Neural cell (in vitro differentiated cells): ENCODE results near the gene NIT1. TPM values are rescaled to one million over a fixed set of nuclear protein-coding genes. Genes with fewer than 3 reads are reported as not detected.

Experiments used
- H2AFZ ChIP-seq: fragments of 200-600, 300-800 bp; sonication (generic), shearing (Covaris generic); 2 replicates; pipeline ENCODE4 v1.6.0; 2014; ENCODE audit warnings: low read depth, mild to moderate bottlenecking, antibody characterized with exemption, low read length, moderate library complexity
- H3F3A ChIP-seq: fragments of 200-600 bp; shearing (Covaris generic); 2 replicates; pipeline ENCODE4 v1.6.1; 2016; ENCODE audit warnings: mild to moderate bottlenecking, moderate library complexity, mixed read lengths, antibody characterized with exemption, low read length; ENCODE audit not compliant: insufficient read depth, poor library complexity, severe bottlenecking
- H3K27ac ChIP-seq: fragments of 200-600, 300-800 bp; sonication (generic), shearing (Covaris generic); 2 replicates; pipeline ENCODE4 v1.5.1; 2014; ENCODE audit warnings: mild to moderate bottlenecking, low read length, moderate library complexity
- H3K27me3 ChIP-seq: fragments of 300-800, 200-600 bp; sonication (generic), shearing (Covaris generic); 2 replicates; pipeline ENCODE4 v1.6.0; 2014; ENCODE audit warnings: mild to moderate bottlenecking, low read depth, low read length, moderate library complexity; ENCODE audit not compliant: insufficient read depth
- H3K36me3 ChIP-seq: fragments of 300-800, 200-600 bp; sonication (generic), shearing (Covaris generic); 2 replicates; pipeline ENCODE4 v1.5.1; 2014; ENCODE audit warnings: mild to moderate bottlenecking, antibody characterized with exemption, low read length, moderate library complexity; ENCODE audit not compliant: insufficient read depth
- H3K4me2 ChIP-seq: fragments of 300-800, 200-600 bp; sonication (generic), shearing (Covaris generic); 2 replicates; pipeline ENCODE4 v1.6.0; 2014; ENCODE audit warnings: mild to moderate bottlenecking, low read length
- H3K4me3 ChIP-seq: fragments of 300-800, 200-600 bp; sonication (generic), shearing (Covaris generic); 2 replicates; pipeline ENCODE4 v1.5.1; 2014; ENCODE audit warnings: mild to moderate bottlenecking, low read length, moderate library complexity
- H3K79me2 ChIP-seq: fragments of 200-600 bp; shearing (Covaris generic); replicated peaks from 2 replicates; pipeline ENCODE4 v1.6.0; 2014; ENCODE audit warnings: mild to moderate bottlenecking, low read length, moderate library complexity; ENCODE audit not compliant: insufficient read depth
- H3K9ac ChIP-seq: fragments of 300-800, 200-600 bp; sonication (generic), shearing (Covaris generic); 2 replicates; pipeline ENCODE4 v1.6.1; 2016; ENCODE audit warnings: mild to moderate bottlenecking, low read length, mixed read lengths
- H3K9me2 ChIP-seq: fragments of 200-600 bp; shearing (Covaris generic); 2 replicates; pipeline ENCODE4 v1.6.1; 2016; ENCODE audit warnings: mild to moderate bottlenecking, low read length, mixed read lengths; ENCODE audit not compliant: insufficient read depth
- H3K9me3 ChIP-seq: fragments of 200-600, 300-800 bp; sonication (generic), shearing (Covaris generic); 2 replicates; pipeline ENCODE4 v1.6.1; 2016; ENCODE audit warnings: mild to moderate bottlenecking, mixed run types, low read length, moderate library complexity, mixed read lengths
- H4K20me1 ChIP-seq: fragments of 200-600 bp; shearing (Covaris generic); 2 replicates; pipeline ENCODE4 v1.6.1; 2016; ENCODE audit warnings: mild to moderate bottlenecking, mixed run types; ENCODE audit not compliant: insufficient read depth
- CTCF ChIP-seq: fragments of 450-650 bp; IDR thresholded peaks from 2 replicates; pipeline ENCODE4 v1.5.1; 2014; ENCODE audit warnings: antibody characterized with exemption, mild to moderate bottlenecking, moderate library complexity; ENCODE audit not compliant: poor library complexity, severe bottlenecking
- EP300 ChIP-seq: fragments of 450-650 bp; conservative IDR thresholded peaks from 2 replicates; pipeline ENCODE4 v1.6.1; 2014; ENCODE audit warnings: antibody characterized with exemption, mild to moderate bottlenecking, moderate library complexity; ENCODE audit not compliant: poor library complexity, severe bottlenecking
- EZH2 ChIP-seq: fragments of 200-600, 300-800 bp; shearing (Covaris generic), sonication (generic); IDR thresholded peaks from 2 replicates; pipeline ENCODE4 v1.6.1; 2014; ENCODE audit warnings: antibody characterized with exemption, low read length, borderline replicate concordance, mild to moderate bottlenecking; ENCODE audit not compliant: insufficient read depth, poor library complexity, severe bottlenecking
- MXI1 ChIP-seq: fragments of 450-650 bp; conservative IDR thresholded peaks from 2 replicates; pipeline ENCODE4 v1.6.1; 2014; ENCODE audit warnings: antibody characterized with exemption, mild to moderate bottlenecking; ENCODE audit not compliant: poor library complexity, severe bottlenecking
- POLR2AphosphoS5 ChIP-seq: IDR thresholded peaks from 2 replicates; pipeline ENCODE4 v1.6.1; 2012
- RAD21 ChIP-seq: fragments of 450-650 bp; conservative IDR thresholded peaks from 2 replicates; pipeline ENCODE4 v1.6.1; 2014; ENCODE audit warnings: antibody characterized with exemption, mild to moderate bottlenecking, moderate library complexity
- REST ChIP-seq: IDR thresholded peaks from 2 replicates; pipeline ENCODE4 v1.6.1; 2012; ENCODE audit warnings: borderline replicate concordance
- SMC3 ChIP-seq: fragments of 450-650 bp; conservative IDR thresholded peaks from 2 replicates; pipeline ENCODE4 v1.6.1; 2014; ENCODE audit warnings: antibody characterized with exemption, mild to moderate bottlenecking, moderate library complexity; ENCODE audit not compliant: poor library complexity
- TAF1 ChIP-seq: IDR thresholded peaks from 2 replicates; pipeline ENCODE4 v1.6.1; 2012; ENCODE audit warnings: low read depth
- polyA plus RNA-seq: library from polyadenylated mRNA; depleted of rRNA; stranded (reverse); fragments of >200 nt; gene quantifications from 2 replicates; pipeline ENCODE4 v1.2.3, GENCODE V29; 2014

The NIT1 gene
- polyA plus RNA-seq, 1 donor from 2014 or later: 66.1 TPM

GRCh38 chr1:161072751-161073449, 45.0 kb upstream of the NIT1 start:
- H3K4me2 ChIP-seq: no peak overlapping the region
- no peaks in the 10 kb centered on the region for H3K36me3 ChIP-seq
- no peak for TF ChIP-seq REST
- TF ChIP-seq EZH2: no peak
- no peak for TF ChIP-seq EP300
- no peak for TF ChIP-seq TAF1
- no peak for TF ChIP-seq CTCF
- no peak for TF ChIP-seq RAD21
- TF ChIP-seq MXI1: no peak
- TF ChIP-seq POLR2AphosphoS5: no peak
- no peak for TF ChIP-seq SMC3
- no peaks in the 10 kb centered on the region for H3K9me2 ChIP-seq
- H3K4me3 ChIP-seq: no peak overlapping the region
- H3K27me3 ChIP-seq: no peaks in the 10 kb centered on the region
- no peaks in the 10 kb centered on the region for H3K9me3 ChIP-seq
- H3K79me2 ChIP-seq: no peaks in the 10 kb centered on the region
- no peak overlapping the region for H3K27ac ChIP-seq
- no peak overlapping the region for H2AFZ ChIP-seq
- H4K20me1 ChIP-seq: no peaks in the 10 kb centered on the region
- no peaks in the 10 kb centered on the region for H3F3A ChIP-seq
- H3K9ac ChIP-seq: no peak overlapping the region

- Histone ChIP-seq H3K79me2 (no peaks in the 10 kb centered on the region), H3K4me3 (no peak overlapping the region), H3F3A (no peaks in the 10 kb centered on the region), H3K9me3 (no peaks in the 10 kb centered on the region), H3K4me2 (no peak overlapping the region), H3K27ac (no peak overlapping the region), H4K20me1 (no peaks in the 10 kb centered on the region), H3K9ac (no peak overlapping the region), H3K36me3 (no peaks in the 10 kb centered on the region), H2AFZ (no peak overlapping the region), H3K9me2 (no peaks in the 10 kb centered on the region), H3K27me3 (no peaks in the 10 kb centered on the region)
- no peak for TF ChIP-seq MXI1
These were observed 44.3 kb upstream of the NIT1 start for GRCh38 chr1:161073474-161074121.
